Left forelimb (tissue), 1 donor: Measurements from ENCODE around the gene CHCHD4.
A peak's percentile ranks its signal among the peaks of the same experiment; 100 is the strongest.

ENCODE experiments used
- DNase-seq: peaks from one replicate; pipeline ENCODE4 v3.0.0-alpha.2; 2018; ENCODE audit warnings: low spot score

The CHCHD4 gene

GRCh38 chr3:14124615-14125192 lies at the start of gene CHCHD4, which contains the start of gene TMEM43:
Gene CHCHD4 (minus strand): TSS chr3:14124870. CDS start chr3:14124676, 194 bp downstream.
Gene TMEM43 (plus strand): TSS chr3:14125052. CDS start chr3:14125194, 142 bp downstream.
- DNase-seq, result peak; percentile 97

GRCh38 chr3:14172496-14172895 lies 47.8 kb upstream of the CHCHD4 start:
- DNase-seq, result no peak

DNA sequence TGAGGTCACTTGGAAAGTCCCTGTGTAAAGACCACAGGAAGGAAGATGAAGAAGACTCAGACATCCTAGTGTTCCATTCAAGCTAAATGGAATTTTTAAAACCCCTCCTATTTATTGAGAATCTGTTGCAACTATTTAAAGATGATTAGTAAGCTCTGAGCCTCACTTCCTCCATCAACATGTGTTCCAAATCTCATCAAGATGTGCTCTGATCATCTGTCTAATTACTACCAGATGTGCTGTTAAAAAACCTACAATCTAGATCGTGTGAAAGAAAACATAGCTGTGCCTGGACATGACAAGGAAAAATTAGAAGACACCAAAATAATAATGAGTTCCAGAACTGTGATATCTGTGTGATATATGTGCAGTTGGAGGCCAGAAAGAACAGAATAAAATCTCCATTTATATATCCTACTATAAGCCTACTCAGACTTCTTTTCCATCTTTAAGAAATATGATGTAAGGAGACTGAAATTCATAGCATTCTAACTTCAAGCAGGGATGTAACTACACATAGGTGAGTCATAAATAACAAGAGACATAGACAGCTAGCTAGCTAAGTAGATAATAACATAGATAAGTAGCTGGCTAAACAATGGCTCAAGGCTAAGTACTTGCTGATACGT lies 46.0 kb upstream of the CHCHD4 start:
- DNase-seq, result no peak

DNA sequence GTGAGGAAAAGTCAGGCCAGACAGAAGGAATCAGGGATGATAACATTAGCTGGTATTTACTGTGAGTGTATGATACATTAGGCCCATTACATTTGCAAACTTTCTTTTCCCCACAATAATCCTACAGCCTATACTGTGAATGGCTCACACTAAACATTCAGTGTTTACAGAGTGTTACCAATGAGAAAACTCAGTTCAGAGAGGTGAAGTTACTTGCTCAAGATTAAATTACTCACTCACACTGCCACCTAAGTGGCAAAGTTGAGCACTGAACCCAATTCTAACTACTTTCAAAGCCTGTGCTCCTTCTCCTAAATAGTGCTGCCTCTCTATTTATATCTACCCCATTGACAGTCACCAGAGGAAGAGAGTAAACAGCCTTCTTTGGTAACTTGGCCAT lies 45.2 kb upstream of the CHCHD4 start:
- no peak for DNase-seq

DNA sequence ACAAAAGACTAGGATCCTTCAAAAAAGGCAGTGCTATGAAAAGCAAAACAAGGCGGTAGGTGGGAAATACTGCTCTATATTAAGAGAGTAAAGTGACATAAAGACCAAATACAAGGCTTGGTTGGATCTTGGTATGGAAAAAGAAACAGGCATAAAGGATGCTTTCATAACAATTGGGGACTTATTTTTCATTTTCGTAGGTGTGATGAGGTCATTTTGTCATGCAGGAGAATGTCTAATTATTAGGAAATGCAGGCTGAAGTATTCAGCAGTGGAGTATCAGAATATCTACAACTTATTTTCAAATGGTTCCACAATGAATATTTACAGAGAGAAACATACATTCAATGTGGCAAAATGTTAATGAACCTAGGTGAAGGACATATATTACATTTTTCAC lies 44.8 kb upstream of the CHCHD4 start:
- no peak for DNase-seq

GRCh38 chr3:14166877-14167603 lies 42.4 kb upstream of the CHCHD4 start:
- no peak for DNase-seq

- no peak for DNase-seq
Measured at GRCh38 chr3:14162178-14162577, 37.5 kb upstream of the CHCHD4 start.

DNA sequence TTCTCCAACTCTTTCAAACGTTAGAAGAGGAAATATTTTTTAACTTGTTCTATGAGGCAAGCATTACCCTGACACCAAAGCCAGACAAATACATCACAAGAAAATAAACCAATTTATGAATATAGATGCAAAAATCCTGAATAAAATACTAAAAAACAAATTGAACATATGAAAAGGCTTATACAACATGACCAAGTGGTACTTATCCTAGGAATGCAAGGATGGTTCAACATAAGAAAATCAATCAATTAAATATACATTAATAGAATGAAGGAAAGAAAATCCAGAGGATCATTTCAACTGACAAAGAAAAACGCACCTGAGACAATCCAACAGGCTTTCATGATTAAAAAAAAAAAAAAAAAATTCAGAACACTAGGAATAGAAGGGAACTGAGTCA lies 36.6 kb upstream of the CHCHD4 start:
- DNase-seq, result no peak

- DNase-seq, result no peak
Measured at GRCh38 chr3:14159426-14159825, 34.8 kb upstream of the CHCHD4 start.

- DNase-seq, result no peak
Measured at GRCh38 chr3:14158370-14158769, 33.7 kb upstream of the CHCHD4 start.

DNA sequence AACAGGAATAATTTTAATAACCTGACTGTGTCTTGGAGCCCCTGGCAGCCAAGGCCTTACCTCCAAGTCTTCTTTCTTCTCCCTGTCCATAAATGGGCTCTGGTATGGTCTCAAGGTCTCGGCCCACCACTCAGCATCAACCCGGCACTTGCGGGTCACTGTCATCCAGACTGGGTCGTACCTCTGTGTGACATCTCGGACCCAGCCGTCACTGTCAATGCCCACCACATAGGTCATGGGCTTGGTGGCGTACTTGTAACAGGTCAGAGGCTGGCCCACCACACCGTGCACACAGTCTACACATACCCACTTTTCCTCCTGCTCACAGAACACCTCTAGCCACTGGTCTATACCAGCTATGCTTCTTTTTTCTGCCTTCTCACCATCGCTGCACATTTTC lies 33.3 kb upstream of the CHCHD4 start:
- no peak for DNase-seq

GRCh38 chr3:14156843-14157561 lies 32.3 kb upstream of the CHCHD4 start:
- no peak for DNase-seq

DNA sequence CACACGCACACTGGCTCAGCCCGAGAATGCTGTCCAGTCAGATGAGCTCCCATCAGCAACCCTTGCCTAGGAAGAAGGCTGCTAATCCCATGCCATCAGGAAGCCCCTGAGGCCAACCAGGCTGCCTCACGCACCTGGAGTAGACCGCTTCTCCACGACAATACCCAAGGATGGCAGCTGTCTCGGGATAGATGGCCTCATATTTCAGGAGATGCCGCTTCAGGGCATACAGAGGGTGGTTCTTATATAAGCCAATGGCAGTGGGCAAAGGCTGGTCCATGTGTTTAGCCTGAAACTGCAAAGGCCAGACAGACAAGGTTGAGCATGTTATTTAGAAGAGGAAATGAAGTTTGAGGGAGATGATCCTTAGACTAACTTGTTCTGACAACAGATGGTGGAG lies 31.5 kb upstream of the CHCHD4 start:
- no peak for DNase-seq

- no peak for DNase-seq
Measured at GRCh38 chr3:14154895-14155440, 30.3 kb upstream of the CHCHD4 start.

DNA sequence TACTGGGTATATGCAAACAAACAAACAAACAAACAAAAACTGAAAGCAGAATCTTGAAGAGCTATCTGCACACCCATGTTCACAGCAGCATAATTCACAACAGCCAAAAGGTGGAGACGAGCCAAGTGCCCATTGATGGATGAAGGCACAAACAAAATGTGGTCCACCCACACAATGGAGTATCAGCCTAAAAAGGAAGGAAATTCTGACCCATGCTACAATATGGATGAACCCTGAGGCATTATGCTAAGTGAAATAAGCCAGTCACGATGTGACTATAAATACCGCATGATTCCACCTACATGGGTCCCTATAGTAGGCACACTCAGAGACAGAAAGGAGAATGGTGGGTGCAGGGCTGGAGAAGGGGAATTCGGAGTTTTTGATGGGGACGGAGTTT lies 29.6 kb upstream of the CHCHD4 start:
- no peak for DNase-seq

DNA sequence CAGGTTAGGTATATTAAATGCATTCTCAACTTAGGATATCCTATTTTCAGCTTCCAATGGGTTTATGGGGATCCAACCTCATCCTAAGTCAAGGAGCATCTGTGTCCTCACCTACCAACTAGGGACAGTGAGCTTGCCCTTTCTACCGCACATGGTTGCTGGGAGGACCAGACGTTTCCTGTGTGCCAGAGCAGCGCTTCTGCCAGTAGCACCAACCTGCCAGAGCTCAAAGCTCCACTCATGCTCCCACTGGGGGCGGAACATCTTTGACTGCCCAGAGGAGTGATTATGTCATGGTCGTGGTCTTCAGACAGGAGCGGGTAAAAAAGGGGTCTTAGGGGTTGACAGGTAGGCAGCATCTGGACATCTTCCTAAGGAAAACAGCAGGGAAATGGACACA lies 29.0 kb upstream of the CHCHD4 start:
- DNase-seq, result no peak

DNA sequence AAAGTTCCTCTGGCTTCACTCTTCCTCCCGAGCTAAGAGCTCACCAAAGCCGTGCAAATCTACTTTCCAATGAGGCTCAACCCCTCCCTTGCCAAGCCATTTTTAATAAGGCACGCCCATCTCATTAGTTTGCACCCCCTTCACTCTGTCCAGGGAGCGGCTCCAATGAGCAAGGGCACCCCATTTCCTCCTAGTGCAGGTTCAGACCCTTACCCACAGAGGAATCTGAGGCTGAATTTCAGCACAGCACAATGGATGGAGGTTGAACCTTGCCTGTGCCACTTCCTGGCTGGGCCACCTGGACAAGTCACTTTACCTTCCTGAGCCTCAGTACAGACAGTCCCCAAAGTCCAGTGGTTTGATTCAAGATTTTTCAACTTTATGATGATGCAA lies 28.3 kb upstream of the CHCHD4 start:
- DNase-seq, result no peak

- DNase-seq, result no peak
Measured at GRCh38 chr3:14152233-14152962, 27.7 kb upstream of the CHCHD4 start.

- DNase-seq, result no peak
Measured at GRCh38 chr3:14151471-14152083, 26.9 kb upstream of the CHCHD4 start.

- DNase-seq, result no peak
Measured at GRCh38 chr3:14150491-14151230, 26.0 kb upstream of the CHCHD4 start.

DNA sequence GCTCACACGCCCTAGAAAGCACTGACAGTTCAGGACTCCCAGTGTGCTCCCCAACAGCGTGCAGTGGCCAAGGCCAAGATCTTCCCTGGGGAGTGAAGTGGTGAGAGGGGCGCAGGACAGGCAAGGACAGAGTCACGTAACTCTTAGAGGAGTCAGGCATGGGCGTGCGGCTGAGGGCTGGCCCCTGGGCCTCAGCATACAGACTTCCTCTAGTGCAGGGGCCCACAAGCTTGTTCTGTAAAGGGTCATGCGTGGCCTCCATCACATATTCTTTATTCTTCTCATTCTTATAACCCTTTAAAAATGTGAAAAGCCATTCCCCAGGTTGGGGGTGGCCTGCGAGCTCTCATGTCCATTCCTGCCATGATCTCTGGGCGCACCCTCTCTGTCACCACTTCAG lies 25.4 kb upstream of the CHCHD4 start:
- DNase-seq, result no peak
